Activated CD4-positive, CD25-positive, alpha-beta regulatory T cell treated with anti-CD3 and anti-CD28 coated beads, Interleukin-2, amount 50 U/mL, for 24 hours (primary cell): ENCODE data around the gene SUFU.
A peak's percentile ranks its signal among the peaks of the same experiment; 100 is the strongest.

ENCODE experiments used
- ATAC-seq, 2 donors: fragments of 150-1000 bp; cut with Tn5 transposase; one replicate each; pipeline ENCODE4 v1.10.0; 2021; ENCODE audit warnings: mild to moderate bottlenecking in 1 of 2, moderate library complexity in 1 of 2

Gene SUFU

GRCh38 chr10:102553771-102554170 lies 50.0 kb downstream of the SUFU start:
- no peak for ATAC-seq

- no peak for ATAC-seq
Measured at GRCh38 chr10:102554531-102554930, 50.8 kb downstream of the SUFU start.

GRCh38 chr10:102555781-102556328 lies 52.1 kb downstream of the SUFU start:
- ATAC-seq: no peak

GRCh38 chr10:102557569-102557968 lies 53.8 kb downstream of the SUFU start:
- no peak for ATAC-seq

- no peak for ATAC-seq
Measured at GRCh38 chr10:102559764-102560163, 56.0 kb downstream of the SUFU start.

- no peak for ATAC-seq
Measured at GRCh38 chr10:102564209-102564834, 60.5 kb downstream of the SUFU start.

GRCh38 chr10:102565793-102566192 lies 62.0 kb downstream of the SUFU start:
- no peak for ATAC-seq

- ATAC-seq: no peak
Measured at GRCh38 chr10:102578782-102579181, 75.0 kb downstream of the SUFU start.

- ATAC-seq: no peak
Measured at GRCh38 chr10:102579328-102579727, 75.6 kb downstream of the SUFU start.

- no peak for ATAC-seq
Measured at GRCh38 chr10:102580230-102580629, 76.5 kb downstream of the SUFU start.

GRCh38 chr10:102581401-102581800 lies 77.6 kb downstream of the SUFU start:
- ATAC-seq: no peak

GRCh38 chr10:102581981-102582580 lies 78.3 kb downstream of the SUFU start:
- ATAC-seq: no peak

GRCh38 chr10:102583435-102584417 lies 80.0 kb downstream of the SUFU start:
- peak; percentile 94 to 99 for ATAC-seq

- no peak for ATAC-seq
Measured at GRCh38 chr10:102585026-102585425, 81.3 kb downstream of the SUFU start.

GRCh38 chr10:102586858-102587257 lies 83.1 kb downstream of the SUFU start:
- ATAC-seq: no peak

- ATAC-seq: no peak
Measured at GRCh38 chr10:102588875-102589274, 85.1 kb downstream of the SUFU start.

- no peak for ATAC-seq
Measured at GRCh38 chr10:102593074-102593803, 89.5 kb downstream of the SUFU start.

- no peak for ATAC-seq
Measured at GRCh38 chr10:102593804-102594079, 90.0 kb downstream of the SUFU start.

- no peak for ATAC-seq
Measured at GRCh38 chr10:102595293-102595692, 91.5 kb downstream of the SUFU start.

- no peak for ATAC-seq
Measured at GRCh38 chr10:102595897-102596296, 92.1 kb downstream of the SUFU start.

GRCh38 chr10:102596506-102596971 lies 92.8 kb downstream of the SUFU start:
- no peak for ATAC-seq

GRCh38 chr10:102597131-102597991 lies 93.6 kb downstream of the SUFU start:
- no peak for ATAC-seq
